Measurements from ENCODE around the gene DDX41. TPM values are rescaled to one million over a fixed set of nuclear protein-coding genes. Genes with fewer than 3 reads are reported as not detected.
A peak's percentile ranks its signal among the peaks of the same experiment; 100 is the strongest.
"Not testable (repeated sequence)": the region's sequence is repeated elsewhere in the genome, so short reads cannot be mapped to it uniquely, and the experiment has no call there.

DDX41 gene
- total RNA-seq (ENCODE audit: insufficient read depth, low replicate concordance): 56.3 TPM

GRCh38 chr5:177516601-177517568 lies at the start of gene DDX41:
TSS of gene DDX41 (minus strand) at chr5:177516961. CDS start at chr5:177516945, 16 bp downstream.
- peak; percentile 100 for DNase-seq (ENCODE audit: low spot score)

GRCh38 chr5:177565046-177565445 lies 48.3 kb upstream of the DDX41 start:
- no peak for DNase-seq (ENCODE audit: low spot score)

- DNase-seq (ENCODE audit: low spot score): not testable (repeated sequence)
These were observed 42.7 kb upstream of the DDX41 start for GRCh38 chr5:177559446-177559941.

GRCh38 chr5:177557796-177558195 lies 41.0 kb upstream of the DDX41 start:
- no peak for DNase-seq (ENCODE audit: low spot score)

GRCh38 chr5:177557041-177557647 lies 40.4 kb upstream of the DDX41 start:
- DNase-seq (ENCODE audit: low spot score): no peak

GRCh38 chr5:177555665-177556064 lies 38.9 kb upstream of the DDX41 start:
- no peak for DNase-seq (ENCODE audit: low spot score)

GRCh38 chr5:177555228-177555627 lies 38.5 kb upstream of the DDX41 start:
- DNase-seq (ENCODE audit: low spot score): no peak

- DNase-seq (ENCODE audit: low spot score): peak; percentile 93
These were observed 37.8 kb upstream of the DDX41 start, which contains the start of gene FAM193B for GRCh38 chr5:177554474-177555111. TSS of gene FAM193B (minus strand) at chr5:177554563. CDS start at chr5:177554458, 105 bp downstream.

GRCh38 chr5:177553671-177554429 lies 37.1 kb upstream of the DDX41 start:
- DNase-seq (ENCODE audit: low spot score): peak; percentile 38

- DNase-seq (ENCODE audit: low spot score): no peak
These were observed 36.2 kb upstream of the DDX41 start for GRCh38 chr5:177552839-177553455.

- DNase-seq (ENCODE audit: low spot score): no peak
These were observed 33.4 kb upstream of the DDX41 start for GRCh38 chr5:177550122-177550521.

- DNase-seq (ENCODE audit: low spot score): no peak
These were observed 31.7 kb upstream of the DDX41 start for GRCh38 chr5:177548495-177548894.

GRCh38 chr5:177547736-177548135 lies 31.0 kb upstream of the DDX41 start:
- DNase-seq (ENCODE audit: low spot score): no peak

GRCh38 chr5:177546258-177546741 lies 29.5 kb upstream of the DDX41 start:
- DNase-seq (ENCODE audit: low spot score): peak; percentile 95

- DNase-seq (ENCODE audit: low spot score): peak; percentile 43
These were observed 28.9 kb upstream of the DDX41 start for GRCh38 chr5:177545487-177546257.

- no peak for DNase-seq (ENCODE audit: low spot score)
These were observed 26.2 kb upstream of the DDX41 start for GRCh38 chr5:177542816-177543465.

- no peak for DNase-seq (ENCODE audit: low spot score)
These were observed 23.7 kb upstream of the DDX41 start for GRCh38 chr5:177540438-177540837.

- no peak for DNase-seq (ENCODE audit: low spot score)
These were observed 22.6 kb upstream of the DDX41 start for GRCh38 chr5:177539411-177539810.

GRCh38 chr5:177538876-177539275 lies 22.1 kb upstream of the DDX41 start:
- no peak for DNase-seq (ENCODE audit: low spot score)

Measured in umbilical cord (tissue), 2 donors.